Medulla oblongata (tissue), 1 donor: ENCODE measurements around the gene IFTAP.

Experiments
- DNase-seq: peaks from one replicate; pipeline ENCODE4 v3.0.0-alpha.2; 2015; ENCODE audit errors: extremely low spot score

Gene IFTAP

DNA sequence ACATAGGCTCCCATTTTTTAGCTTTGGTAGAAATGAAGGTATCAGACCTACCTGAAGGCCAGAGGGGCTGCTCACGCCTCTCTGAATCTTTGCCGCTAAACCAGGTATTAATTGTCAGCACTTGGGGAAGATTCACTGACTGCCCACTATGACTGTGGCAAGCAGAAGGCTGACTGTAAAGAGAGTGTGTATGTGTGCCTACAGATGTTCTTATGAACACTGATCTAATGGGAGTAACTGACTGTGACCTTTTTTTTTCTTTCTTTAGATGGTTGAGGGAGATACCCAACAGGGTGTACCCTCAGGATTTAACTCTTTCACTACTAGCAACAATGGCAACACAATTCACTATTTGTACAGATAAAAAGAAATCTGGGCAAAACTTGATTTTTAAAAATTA lies 3.7 kb downstream of the IFTAP start, which contains the start of gene RAG2:
Gene RAG2, minus strand, starts transcription at position 186 of the 400 bp plus-strand sequence. CDS start 4,068 bp downstream, outside the sequence.
- DNase-seq = no peak

DNA sequence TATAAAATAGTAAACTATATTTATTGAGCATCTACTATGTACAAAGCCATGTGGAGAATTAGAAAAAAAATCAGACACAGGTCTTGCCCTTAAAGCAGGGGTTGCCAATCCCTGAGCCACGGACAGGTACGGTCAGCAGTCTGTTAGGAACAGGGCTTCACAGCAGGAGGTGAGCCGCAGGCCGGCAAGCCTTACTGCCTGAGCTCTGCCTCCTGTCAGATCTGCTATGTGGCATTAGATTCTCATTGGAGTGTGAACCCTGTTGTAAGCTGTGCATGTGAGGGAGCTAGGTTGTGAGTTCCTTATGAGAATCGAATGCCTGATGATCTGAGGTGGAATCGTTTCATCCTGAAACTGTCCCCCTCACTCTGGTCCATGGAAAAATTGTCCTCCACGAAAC lies 5.9 kb downstream of the IFTAP start:
- DNase-seq = no peak

- DNase-seq = no peak
These were observed 6.9 kb downstream of the IFTAP start for GRCh38 chr11:36601155-36601554.

- DNase-seq = no peak
These were observed 7.8 kb downstream of the IFTAP start for GRCh38 chr11:36602135-36602534.

DNA sequence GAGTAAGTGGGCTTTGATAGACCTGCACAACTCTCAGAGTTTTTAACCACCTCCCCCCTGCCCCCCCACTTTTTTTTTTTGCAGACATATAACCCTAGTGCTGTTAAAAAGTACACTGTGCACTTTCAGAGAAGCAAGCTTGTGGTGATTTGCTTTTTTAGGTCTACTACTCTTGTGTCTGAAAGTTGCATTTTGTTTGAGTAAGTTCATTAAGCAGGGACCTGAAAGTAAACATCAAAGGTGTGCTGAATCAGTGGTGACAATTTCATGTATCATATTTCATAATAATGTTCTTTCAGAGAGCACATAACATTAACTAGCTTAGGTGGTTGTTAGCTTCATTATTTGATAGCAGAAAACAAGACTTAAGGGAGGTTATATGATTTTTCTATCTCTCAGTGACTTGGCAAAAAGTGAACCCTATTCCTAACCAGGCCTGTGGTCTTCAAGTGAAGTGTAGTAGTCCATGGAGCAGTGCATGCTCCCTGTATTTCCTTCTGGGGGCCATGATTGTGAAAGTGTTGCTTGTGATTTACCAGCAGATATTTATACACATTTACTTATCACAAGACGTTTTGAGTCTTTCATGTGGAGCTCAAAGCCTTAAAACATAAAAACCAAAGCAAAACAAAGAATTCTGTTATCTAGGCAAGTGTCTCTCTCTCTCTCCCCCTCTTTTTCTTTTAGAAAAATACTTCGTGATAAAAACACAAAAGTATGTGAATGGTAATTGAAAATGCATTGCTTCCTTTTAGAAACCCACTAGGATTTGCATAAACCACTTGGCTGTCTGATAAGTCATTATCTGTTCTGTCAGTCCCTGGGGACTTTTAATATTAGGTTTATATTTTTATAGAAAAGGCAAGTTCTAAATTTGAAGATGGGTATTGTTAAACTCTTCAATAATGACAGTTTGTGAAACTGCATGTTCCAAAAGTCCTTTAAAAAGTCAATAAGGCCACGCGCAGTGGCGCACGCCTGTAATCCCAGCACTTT lies 11.2 kb downstream of the IFTAP start:
- DNase-seq = no peak

DNA sequence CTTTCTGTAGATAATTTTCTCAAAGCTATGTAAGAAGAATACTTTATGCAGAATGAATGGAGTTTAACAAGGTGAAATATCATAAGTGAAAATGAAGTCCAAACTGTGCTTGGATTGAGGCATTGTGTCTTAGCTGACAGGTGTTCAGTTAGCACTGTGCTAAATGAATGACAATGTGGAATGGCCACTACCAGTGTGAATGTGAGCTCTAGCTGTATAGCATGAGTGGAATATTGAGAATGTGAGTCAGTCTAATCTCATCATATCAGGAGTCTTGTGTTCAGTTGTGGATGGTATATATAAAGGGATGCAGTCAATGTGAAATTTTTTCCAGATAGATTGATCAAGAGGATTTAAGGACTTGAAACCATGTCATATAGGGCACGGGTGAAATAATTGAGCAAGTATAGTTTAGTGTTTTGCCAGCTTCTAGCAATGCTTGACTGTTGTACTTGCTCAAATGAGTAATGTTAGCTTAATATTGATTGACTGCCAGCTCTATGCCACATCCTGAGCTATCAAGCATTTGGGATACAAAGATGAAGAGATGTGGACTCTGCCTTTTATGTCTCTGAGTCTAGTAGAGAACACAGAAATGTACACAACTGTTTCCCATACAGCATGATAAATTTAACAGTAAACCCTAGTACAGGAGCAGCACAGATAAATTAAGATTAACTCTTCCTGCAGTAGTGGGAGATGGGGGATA lies 14.3 kb downstream of the IFTAP start:
- DNase-seq = no peak

DNA sequence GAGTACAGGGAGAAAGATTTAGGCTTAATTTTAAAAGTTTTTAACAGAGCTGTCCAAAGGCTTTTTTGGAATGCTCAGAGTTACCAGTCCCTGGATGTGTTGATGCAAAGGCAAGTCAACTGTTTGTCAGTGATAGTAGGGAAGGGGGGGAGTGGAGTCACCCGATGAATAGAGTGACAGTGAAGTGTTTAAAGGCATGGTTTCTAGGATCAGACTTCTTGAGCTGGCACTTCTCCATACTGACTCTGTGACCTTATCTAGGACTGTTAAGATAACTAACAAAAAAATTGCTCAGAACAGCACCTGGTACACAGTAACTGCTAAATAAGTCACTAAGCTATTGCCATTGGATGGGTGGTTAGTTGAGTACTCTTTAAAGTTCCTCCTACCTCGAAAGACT lies 15.1 kb downstream of the IFTAP start:
- no peak for DNase-seq

GRCh38 chr11:36615826-36616225 lies 21.5 kb downstream of the IFTAP start:
- no peak for DNase-seq

GRCh38 chr11:36617543-36618362 lies 23.5 kb downstream of the IFTAP start:
- DNase-seq = no peak

DNA sequence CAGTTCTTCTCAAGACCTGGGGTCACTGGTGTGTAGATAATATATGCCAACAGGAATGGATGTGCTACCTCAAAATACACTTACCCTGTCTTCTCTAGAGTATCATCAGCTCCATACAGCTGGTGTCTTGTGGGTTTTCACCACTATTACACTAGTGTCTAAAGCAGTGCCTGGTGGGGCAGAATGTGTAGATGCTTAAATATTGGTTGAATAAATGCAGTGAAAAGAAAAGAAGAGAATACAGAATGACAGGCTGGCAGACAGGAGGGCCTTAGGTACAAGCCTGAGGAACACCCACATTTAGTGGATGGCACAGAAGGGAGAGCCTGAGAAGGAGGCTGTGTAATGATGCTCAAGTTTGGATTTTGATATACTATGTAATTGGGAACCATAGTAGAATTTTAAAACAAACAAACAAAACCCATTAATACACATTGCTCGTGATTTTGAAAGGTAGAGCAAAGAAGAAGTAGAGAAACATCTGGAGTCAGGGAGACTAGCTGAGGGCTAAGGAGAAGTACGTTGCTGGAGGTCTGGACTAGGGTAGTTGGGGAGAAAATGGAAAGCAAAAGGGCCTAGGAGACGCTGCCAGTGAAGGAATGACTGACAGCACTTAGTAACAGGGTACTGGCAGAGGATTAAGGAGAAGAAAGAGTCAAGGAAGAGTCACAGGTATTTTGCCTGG lies 24.2 kb downstream of the IFTAP start:
- no peak for DNase-seq

DNA sequence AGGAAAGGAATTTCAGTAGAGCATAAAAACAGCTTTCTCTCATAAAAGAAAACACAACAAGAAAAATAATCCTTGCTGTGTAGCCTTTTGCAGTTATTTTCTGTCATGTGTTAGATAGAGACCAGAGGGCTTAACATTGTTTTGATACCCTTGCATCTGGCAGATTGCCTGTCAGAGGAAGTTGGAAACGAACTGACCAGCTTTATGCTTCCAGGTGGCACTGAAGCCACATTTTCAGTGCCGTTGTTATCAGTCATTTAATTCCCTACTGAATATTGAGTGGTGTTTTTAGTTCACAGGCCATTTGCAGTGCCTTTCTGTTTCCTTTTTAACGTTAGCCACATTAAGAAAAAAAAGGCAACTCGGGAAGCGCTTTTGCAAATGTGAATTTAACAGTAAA lies 25.2 kb downstream of the IFTAP start:
- DNase-seq = peak; percentile 12

DNA sequence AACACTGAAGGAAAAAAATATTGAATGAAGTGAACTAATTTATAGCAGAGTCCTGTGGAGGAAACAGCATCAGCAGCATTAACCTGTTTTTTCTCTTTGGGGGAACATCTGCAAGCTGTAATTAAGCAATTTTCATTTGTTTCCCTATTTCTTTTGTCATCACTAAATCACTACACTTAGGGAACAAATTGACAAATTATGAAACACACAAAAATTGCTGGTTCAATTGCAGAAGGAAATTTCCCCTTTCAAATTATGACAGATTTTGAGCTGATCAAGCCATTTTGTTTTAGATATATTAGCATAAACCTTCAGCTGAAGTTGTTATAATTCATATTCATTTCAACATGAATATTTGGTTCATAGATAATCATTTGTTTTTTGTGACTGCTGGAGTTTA lies 25.9 kb downstream of the IFTAP start:
- DNase-seq = no peak

- peak; percentile 31 for DNase-seq
These were observed 28.3 kb downstream of the IFTAP start for GRCh38 chr11:36622431-36623136.

DNA sequence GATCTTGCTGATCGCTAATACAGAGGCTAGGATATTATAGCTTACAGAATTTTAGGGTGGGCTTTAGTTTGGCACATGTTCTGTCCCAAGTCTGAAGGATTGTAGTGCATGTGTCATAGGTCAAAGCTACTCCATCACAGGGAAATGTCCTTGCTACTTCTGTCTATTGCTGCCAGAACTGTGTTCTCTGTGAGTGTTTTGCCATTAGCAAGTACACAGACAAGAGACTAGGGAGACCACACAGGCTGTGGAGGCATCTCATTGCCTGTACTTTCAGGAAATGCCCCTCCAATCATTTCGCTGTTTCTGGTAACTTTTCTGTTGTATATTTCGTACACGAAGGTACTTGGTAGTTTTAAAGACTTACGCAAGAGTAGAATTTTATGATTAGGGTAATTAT lies 29.2 kb downstream of the IFTAP start:
- no peak for DNase-seq

DNA sequence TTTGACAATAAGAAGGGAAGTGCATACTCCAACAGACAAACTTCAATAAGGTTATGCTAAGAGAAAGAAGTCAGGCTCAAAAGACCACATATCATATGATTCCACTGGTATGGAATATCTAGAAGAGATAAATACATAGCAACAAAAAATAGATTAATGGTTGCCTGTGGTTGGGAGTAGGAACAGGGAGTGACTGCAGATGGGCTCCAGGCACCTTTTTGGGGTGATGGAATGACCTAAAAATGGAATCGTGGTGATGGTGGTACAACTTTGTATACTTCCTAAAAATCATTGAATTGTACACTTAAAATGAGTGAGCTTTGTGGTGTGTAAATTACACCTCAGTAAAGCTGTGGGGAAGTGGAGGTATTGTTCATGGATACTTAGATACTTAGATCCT lies 32.7 kb downstream of the IFTAP start:
- DNase-seq = no peak

DNA sequence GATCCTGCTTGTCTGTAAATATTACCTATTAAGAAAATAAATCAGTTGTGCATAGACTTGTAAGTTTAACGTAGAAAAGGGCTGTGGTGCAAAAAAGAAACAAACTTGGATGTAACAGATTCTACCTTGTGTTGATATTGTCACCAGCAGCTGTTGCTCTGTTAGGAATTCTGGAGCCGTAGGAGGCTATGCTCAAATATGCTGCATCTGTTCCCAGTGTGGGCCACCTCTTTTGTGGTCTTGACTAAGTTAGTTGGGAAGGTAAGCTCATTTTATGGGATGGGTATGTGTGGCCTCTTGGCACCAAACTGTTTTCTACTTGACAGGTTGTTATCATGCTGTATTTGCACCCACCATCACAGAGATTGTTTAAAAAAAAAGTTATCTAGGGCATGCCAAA lies 33.2 kb downstream of the IFTAP start:
- no peak for DNase-seq

DNA sequence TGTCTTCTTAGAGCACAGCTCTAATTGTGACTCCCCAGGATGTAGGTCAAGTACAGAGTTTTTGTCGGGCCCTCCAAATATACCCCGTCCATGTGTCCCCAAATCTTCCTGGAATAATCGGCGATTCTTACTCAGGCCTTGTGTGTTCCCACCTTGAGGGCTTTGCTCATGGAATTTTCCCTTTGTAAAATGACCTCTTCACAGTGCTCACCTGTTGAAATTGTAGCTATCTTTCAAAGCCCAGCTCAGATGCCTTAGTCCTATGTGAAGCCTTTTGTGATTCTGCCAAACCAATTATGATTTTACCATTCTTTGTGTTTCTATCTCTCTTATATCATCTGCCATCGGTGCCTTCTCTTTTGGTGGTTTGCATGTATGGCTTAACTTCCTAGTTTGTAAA lies 33.8 kb downstream of the IFTAP start:
- DNase-seq = no peak

GRCh38 chr11:36628765-36629244 lies 34.5 kb downstream of the IFTAP start:
- no peak for DNase-seq

GRCh38 chr11:36631774-36632173 lies 37.5 kb downstream of the IFTAP start:
- DNase-seq = no peak

DNA sequence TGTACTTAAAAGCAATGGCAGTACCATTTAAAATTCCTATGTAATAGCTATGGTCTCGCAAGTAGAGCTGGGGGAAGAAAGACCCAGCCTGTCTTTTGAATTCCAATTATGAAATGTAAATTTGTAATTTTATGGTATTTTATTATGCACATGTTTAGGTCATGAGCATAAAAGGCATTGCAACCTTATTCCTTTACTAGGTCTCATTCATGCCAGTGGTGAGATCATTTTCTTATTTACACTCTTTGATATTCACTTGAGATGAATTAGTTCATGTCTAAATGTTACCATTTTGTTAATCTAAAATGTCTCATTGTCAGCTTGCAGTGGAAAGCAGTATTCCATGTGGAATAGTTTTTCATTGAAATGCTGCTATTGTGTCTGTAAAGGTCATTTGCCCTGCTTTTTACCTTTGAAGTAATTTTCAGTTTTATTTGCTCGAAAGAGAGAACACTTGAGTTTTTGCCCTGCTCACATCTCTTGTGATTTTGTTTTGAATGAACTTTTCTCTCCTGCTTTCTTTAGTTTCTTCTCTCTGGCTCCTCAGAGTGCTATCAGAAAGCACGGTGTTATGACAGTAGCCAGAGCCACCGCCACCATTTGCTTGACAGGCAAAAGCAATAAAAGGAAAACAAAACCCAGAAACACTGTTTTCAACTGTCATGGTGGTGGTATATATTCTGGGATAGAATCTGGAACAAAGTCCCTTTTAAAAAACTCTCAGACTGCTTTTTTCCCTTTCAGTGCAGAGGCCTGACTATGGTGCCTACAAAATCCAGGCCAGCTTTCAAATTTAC lies 41.0 kb downstream of the IFTAP start:
- DNase-seq = no peak
